Measurements from ENCODE around the gene TNFRSF13B.
"Not testable (repeated sequence)": the region's sequence is repeated elsewhere in the genome, so short reads cannot be mapped to it uniquely, and the experiment has no call there.

TNFRSF13B gene

GRCh38 chr17:16986391-16986790, 14.5 kb upstream of the TNFRSF13B start:
- DNase-seq = no peak

DNA sequence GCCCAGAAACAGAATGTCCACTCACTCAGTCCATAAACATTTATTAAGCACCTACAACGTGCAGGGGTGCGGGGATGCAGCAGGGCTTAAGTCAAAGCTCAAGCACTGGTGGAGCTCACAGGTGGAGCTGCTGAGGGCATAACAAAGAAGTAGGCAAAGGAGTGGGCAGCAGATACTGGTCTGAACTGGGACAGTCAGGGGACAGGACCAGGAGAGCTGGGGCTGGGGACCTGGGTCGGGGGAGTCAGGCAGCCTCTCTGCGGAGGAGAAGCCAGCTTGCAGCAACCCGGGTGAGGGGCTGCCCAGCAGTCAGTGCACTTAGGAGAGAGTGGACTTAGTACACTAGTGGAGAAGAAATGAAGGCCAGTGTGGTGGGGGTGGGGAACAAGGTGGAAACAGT, 10.0 kb upstream of the TNFRSF13B start:
- no peak for DNase-seq

DNA sequence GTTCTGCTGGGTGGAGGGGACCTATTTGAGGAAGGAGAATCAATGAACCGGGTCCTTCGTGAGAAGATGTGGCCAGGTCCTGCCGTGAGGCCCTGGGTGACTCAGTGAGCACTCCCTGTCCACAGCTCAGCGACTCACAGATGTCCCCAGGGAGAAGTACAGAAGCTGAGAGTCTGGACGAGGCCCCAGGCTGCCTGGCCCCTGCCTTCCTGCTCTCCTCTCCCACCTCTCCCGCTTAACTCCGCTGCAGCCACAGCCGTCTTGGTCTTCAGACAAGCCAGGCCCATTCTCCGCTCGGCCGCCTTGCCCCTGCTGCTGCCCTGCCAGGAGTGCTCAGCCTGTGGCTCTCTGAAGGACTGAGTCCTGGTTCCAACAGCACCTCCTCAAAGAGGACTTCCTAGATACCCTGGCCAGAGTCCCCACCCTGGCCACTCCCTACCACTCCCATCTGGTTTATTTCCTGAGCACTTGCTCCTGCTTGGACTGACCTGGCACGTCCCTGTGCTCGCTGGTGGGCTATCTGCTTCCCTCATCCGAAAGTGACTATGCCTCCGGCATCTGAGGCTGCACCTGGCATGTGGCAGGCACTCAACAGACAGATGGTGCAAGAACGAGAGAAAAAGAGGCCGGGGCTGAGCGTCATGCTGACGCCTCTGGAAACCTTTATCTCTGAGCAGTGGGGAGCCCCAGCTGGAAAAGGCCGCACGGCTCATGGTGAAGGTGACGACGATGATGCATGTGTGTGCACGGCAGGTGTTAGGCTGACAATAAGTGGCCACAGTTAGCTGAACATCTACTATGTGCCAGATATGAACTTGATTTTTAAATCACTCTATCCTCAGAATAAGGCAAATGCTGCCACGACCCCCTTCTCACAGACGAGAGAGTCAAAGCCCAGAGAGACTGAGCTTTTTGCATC, 9.2 kb upstream of the TNFRSF13B start:
- no peak for DNase-seq

DNA sequence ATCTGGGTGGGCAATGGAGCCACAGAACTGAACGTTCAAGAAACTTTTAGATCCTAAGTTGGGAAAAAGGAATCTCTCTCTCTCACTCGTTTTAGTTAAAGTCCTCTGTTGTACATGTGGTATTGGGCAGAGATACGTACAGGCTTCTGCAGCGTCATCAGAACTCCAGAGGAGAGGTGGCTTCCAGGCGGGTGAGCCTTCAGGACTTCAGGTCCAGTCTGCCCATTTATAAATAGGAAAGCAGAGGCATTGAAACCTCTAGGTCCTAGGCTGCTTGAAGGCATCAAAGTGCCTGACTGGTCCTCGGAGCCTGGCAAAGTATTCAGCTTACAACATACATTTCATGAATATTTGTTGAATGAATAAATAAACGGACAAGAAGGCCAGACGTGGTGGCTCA, 8.1 kb upstream of the TNFRSF13B start:
- no peak for DNase-seq

DNA sequence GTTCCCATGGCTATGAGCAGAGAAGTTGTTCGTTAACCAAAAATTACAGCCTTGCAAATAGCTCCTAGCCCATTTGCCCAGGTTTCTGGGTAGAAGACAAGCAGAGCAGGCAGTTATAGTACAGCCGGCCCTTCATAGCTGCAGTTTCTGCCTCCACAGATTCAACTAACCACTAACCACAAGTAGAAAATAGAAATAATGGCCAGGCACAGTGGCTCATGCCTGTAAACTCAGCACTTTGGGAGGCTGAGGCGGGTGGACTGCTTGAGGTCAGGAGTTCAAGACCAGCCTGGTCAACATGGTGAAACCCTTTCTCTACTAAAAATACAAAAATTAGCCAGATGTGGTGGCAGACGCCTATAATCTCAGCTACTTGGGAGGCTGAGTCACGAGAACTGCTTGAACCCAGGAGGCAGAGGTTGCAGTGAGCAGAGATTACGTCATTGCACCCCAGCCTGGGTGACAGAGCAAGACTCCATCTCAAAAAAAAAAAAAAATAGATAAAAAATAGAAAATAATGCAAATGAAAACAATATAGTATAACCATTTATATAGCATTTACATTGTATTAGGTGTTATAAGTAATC, 7.4 kb upstream of the TNFRSF13B start:
- DNase-seq = not testable (repeated sequence)

DNA sequence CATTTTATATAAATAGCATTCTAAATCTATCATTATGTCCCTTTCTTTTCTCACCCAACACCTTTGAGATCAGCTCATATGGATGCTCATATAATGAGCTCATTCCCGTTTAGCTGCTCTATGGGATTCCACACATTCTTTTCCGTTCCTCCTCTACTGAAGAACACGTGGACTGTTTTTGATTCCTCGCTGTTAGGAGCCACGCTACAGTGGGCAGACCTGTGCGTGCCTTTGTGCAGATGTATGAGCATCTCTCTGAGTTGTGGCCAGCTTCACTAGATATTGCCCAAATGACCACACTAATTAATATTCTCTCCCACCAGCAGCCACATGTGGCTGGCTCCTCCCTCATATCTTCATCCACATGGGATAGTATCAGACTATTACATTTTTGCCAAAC, 6.0 kb upstream of the TNFRSF13B start:
- no peak for DNase-seq

DNA sequence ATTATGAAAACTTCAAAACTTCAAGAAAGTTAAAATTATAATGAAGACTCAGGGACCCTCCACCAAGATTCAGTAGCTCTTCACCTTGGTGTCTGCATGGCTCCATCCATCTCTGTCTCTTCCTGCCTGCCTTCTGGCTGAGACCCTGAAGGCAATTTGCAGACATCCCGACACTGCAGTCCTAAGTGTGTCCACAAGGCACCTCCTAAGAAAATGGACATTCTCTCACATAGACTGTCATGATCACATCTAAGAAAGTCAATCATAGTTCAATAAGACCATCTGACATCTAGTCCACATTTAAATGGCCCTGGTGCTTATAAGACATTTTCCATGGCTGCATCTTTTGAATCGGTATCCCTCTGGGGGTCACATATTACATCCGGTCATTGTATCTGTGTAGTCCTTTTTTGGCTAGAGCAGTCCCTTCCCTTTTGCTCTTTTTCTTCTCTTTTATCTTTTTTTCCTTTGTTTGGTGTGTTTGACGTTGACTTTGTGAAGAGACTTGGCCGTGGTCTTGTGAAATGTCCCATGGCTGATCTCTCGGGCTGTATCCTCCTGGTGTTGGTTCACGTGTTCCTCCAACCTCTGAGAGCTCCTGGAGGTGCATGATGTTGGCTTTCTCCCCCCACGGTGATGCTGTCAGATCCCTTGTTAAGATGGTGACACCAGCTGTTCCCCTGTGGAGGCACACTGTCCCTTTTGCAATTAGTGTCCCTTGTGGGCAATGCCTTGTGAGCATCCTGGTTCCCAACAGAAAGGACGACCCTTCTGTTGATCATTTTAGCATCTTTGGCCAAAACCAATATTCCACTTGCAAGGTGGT, 5.0 kb upstream of the TNFRSF13B start:
- no peak for DNase-seq

- DNase-seq = no peak
Measured at GRCh38 chr17:16975744-16976625, 4.1 kb upstream of the TNFRSF13B start.

GRCh38 chr17:16975277-16975651, 3.3 kb upstream of the TNFRSF13B start:
- DNase-seq = no peak

GRCh38 chr17:16974569-16975276, 2.8 kb upstream of the TNFRSF13B start:
- DNase-seq = no peak

DNA sequence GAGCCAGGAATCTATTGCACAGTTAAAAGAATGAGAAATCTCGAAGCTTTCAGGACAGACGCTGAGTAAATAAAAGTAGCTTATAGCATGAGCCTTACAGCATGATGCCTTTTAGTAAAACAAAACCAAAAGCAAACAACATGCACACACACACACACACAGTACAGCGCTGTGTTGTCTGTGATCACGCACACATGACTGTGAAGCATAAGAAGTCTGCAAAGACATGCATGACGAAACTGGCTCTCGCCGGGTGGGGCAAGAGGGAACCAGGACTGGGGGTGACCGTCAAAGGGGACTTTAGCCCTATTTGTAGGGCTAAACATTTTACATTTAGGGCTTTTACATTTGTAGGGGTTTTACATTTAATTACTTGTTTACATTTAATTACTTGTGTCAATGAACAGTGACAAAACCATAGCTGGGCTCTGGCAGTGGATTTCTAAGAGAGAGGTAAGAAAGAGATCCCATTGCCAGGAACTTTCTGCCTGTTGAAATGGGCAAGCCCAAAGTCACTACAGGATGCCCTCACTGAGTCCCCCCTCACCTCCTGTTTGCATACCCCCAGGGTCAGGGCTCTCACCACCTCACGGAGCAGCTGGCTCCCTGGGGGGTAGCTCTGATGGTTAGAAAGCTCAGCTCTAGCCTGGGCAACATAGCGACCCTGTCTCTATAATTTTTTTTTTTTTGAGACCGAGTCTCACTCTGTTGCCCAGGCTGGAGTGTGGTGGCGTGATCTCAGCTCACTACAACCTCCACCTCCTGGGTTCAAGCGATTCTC, 2.0 kb upstream of the TNFRSF13B start:
- DNase-seq = no peak

DNA sequence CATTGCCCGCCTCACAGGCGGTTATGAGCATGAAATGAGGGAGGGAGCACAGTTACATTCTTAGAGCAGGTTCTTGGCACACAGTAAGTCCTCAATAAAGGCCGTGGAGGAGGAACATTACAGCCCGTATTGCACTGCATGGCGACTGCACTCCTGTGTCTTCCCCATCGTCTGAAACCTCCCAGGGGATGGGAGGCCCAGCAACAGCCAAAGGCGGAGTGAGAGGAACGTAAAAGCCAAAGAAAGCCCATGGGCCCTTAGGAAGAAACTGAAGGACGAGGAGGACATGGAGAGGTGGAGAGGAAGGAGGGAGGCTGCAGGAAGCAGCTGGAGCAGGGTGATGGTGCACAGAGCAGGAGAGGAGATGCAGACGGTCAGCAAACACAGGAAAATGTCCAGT, 1.1 kb upstream of the TNFRSF13B start:
- not testable (repeated sequence) for DNase-seq

- no peak for DNase-seq
Measured at GRCh38 chr17:16972346-16972745, 428 bp upstream of the TNFRSF13B start.

- DNase-seq = no peak
Measured at GRCh38 chr17:16969931-16970906, 1.7 kb downstream of the TNFRSF13B start.

DNA sequence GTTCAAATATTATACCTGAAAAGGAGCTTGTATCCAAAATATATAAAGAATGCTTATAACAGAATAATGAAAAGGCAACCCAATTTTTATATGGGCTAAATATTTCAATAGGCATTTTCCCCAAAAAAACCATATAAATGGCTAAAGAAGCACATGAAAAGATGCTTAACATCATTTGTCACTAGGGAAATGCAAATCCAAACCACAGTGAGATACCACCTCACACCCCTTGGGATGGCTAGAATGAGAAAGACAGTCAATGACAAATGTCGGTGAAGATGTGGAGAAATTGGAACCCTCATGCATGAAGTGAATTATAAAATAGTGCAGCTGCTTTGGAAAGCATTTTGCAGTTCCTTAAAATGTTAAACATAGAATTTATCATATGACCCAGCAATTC, 3.1 kb downstream of the TNFRSF13B start:
- no peak for DNase-seq

DNA sequence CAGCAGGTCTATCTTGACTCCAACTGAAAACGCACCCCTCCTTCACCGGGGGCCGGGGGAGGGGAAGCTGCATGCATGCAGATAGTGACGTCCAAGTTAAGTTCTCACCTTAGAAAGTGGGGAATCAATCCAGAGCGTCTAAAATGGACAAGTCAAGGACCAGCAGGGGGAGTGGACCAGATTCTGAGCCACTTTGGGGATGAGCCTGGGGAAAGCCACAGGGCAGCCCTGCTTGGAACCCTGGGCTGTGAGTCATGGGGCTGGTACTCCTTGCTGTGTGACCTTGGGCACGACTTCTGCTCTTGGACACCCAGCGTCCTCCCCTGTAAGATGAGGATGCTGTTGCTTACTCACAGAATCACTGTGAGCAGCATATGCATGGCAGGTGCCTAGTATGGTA, 9.1 kb downstream of the TNFRSF13B start:
- DNase-seq = no peak

DNA sequence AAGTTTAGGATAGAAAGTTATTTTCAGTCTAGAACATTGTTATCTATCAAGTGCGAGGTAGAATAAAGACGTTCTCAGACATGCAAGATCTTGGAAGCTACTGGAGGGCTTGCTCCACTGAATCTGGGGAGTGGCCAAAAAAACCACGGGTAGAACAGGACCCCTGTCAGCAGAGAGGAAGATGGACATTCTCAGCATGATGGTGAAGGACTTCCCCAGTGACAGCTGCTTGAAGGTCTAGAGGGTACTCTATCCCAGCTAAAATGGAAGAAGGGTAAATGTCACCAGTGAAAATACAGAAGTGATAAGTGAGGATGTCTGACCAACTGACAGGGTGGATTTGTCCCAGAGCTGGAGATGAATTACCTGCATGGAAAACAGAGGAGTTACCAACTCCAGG, 10.1 kb downstream of the TNFRSF13B start:
- DNase-seq = no peak

DNA sequence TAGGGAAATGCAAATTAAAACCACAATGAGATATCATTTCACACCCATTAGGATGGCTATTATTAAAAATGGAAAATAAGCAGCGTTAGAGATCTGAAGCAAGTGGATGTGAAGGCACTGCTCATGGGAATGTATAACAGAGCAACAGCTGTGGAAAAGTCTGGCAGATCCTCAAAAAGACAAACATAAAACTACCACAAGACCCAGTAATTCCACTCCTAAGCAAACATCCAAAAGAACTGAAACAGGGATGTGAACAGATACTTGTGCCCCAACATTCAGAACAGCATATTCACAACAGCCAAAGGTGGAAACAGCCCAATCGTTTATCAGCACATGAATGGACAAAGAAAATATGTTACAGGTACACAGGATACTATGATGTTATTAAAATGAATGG, 10.9 kb downstream of the TNFRSF13B start:
- not testable (repeated sequence) for DNase-seq

- DNase-seq = not testable (repeated sequence)
Measured at GRCh38 chr17:16955011-16955410, 16.9 kb downstream of the TNFRSF13B start.

DNA sequence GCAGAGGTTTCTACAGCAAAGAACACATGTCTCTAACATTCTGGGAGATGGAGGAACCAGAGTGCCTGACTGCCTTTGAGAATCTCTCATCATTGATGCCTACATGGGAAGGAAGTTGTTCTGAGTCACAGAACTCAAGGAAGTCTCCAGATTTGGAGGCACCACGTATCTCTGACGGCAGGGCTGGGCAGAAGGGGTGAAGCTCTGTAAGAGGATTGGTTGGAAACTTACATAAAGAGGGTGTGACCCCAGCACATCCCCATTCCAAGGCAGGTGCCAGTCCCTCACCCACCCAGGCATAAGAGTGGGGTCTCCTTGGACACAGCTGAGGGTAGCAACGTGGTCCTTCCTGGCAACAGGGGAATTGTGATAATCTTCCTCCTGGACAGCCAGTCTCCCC, 17.4 kb downstream of the TNFRSF13B start:
- DNase-seq = no peak
